ENCODE data around the gene NME9.

The NME9 gene

GRCh38 chr3:138270245-138270644 lies 59.4 kb downstream of the NME9 start:
- TF ChIP-seq YY1 (IDR thresholded peaks at IDR 0.05; ENCODE audit: low read depth) (no peak), CEBPB (IDR thresholded peaks at IDR 0.05) (no peak), CREB1 (IDR thresholded peaks at IDR 0.05; ENCODE audit: low read depth) (no peak), TAF1 (IDR thresholded peaks at IDR 0.05; ENCODE audit: low read depth) (no peak), FOXM1 (IDR thresholded peaks at IDR 0.05; ENCODE audit: borderline replicate concordance, low read depth) (no peak), TEAD4 (IDR thresholded peaks at IDR 0.05) (no peak), EGR1 (IDR thresholded peaks at IDR 0.05) (no peak)
- TF ChIP-seq, protein P1, sequence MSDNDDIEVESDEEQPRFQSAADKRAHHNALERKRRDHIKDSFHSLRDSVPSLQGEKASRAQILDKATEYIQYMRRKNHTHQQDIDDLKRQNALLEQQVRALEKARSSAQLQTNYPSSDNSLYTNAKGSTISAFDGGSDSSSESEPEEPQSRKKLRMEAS (IDR thresholded peaks at IDR 0.05): no peak
- TF ChIP-seq, protein P2, sequence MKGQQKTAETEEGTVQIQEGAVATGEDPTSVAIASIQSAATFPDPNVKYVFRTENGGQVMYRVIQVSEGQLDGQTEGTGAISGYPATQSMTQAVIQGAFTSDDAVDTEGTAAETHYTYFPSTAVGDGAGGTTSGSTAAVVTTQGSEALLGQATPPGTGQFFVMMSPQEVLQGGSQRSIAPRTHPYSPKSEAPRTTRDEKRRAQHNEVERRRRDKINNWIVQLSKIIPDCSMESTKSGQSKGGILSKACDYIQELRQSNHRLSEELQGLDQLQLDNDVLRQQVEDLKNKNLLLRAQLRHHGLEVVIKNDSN (IDR thresholded peaks at IDR 0.05): no peak

DNA sequence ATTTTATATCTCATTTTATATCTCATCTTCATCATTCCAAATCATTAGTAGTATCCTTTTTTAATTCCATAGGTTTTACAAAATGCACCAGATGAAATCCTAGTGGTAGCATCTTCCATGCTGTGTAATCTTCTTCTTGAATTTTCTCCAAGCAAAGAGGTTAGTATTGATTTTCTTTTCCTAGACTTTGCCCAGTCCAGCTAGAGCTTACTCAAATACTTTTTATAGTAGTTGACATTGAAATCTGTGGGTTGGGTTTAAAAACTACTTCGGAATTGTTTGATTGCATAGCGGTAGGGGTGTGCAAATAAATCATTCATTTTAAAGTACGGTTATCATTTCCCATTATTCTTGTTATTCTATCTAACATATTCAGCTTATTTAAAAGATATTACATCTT lies 62.6 kb downstream of the NME9 start:
- TF ChIP-seq FOXM1 (IDR thresholded peaks at IDR 0.05; ENCODE audit: borderline replicate concordance, low read depth): no peak
- no peak for TF ChIP-seq TEAD4 (IDR thresholded peaks at IDR 0.05)
- no peak for TF ChIP-seq CREB1 (IDR thresholded peaks at IDR 0.05; ENCODE audit: low read depth)
- TF ChIP-seq REST (IDR thresholded peaks at IDR 0.05; ENCODE audit: low read depth): no peak
- no peak for TF ChIP-seq CEBPB (IDR thresholded peaks at IDR 0.05)
- TF ChIP-seq, protein P2 (IDR thresholded peaks at IDR 0.05): no peak
- no peak for TF ChIP-seq TAF1 (IDR thresholded peaks at IDR 0.05; ENCODE audit: low read depth)
- TF ChIP-seq, protein P1 (IDR thresholded peaks at IDR 0.05): no peak
- TF ChIP-seq NFIC (IDR thresholded peaks at IDR 0.05): no peak
- TF ChIP-seq YY1 (IDR thresholded peaks at IDR 0.05; ENCODE audit: low read depth): no peak
- TF ChIP-seq EP300 (IDR thresholded peaks at IDR 0.05; ENCODE audit: borderline replicate concordance): no peak

DNA sequence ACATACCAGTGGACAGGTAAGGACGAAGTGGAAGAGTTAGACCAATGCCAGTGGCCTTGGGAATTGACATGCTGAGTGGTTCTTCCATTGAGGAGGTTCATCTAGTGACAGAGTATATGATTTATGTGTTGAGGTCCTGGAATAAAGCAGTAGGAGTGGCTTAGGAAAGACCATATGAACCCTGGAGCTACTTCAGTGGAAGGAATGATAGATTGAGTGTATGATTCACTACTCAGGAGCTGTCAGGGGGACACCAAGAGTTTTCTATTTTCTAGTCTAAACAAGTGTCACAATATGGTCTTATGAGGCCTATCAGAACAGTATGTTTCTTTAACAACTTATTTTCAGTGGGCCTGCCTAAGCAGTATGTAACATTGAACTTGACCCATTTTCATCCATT lies 63.9 kb downstream of the NME9 start:
- TF ChIP-seq CEBPB (IDR thresholded peaks at IDR 0.05) (no peak), RAD21 (IDR thresholded peaks at IDR 0.05; ENCODE audit: low read depth) (no peak), FOXM1 (IDR thresholded peaks at IDR 0.05; ENCODE audit: borderline replicate concordance, low read depth) (no peak), YY1 (IDR thresholded peaks at IDR 0.05; ENCODE audit: low read depth) (no peak), REST (IDR thresholded peaks at IDR 0.05; ENCODE audit: low read depth) (no peak), CREB1 (IDR thresholded peaks at IDR 0.05; ENCODE audit: low read depth) (no peak), EGR1 (IDR thresholded peaks at IDR 0.05) (no peak), EP300 (IDR thresholded peaks at IDR 0.05; ENCODE audit: borderline replicate concordance) (no peak)

DNA sequence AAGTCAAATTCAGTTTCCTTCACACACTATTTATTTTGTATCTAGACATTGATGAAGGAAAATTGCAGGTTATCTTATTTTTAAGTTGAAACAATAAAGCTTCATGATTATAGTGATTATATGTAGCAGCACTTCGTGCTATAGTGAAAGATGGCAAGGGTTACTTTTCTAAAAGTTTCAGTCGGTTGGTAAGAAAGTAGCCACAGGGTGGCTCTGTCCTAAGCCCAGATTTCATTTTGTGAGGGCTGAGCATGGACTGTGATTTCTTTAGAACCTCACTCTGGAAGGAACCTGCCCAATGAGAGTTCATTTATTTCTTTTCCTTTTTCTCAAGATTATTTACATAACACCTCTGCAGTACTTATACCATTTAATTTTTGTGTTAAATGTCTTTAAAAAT lies 66.5 kb downstream of the NME9 start:
- no peak for TF ChIP-seq RAD21 (IDR thresholded peaks at IDR 0.05; ENCODE audit: low read depth)

- TF ChIP-seq EP300 (IDR thresholded peaks at IDR 0.05; ENCODE audit: borderline replicate concordance) (no peak), RAD21 (IDR thresholded peaks at IDR 0.05; ENCODE audit: low read depth) (no peak)
- TF ChIP-seq, protein P2 (IDR thresholded peaks at IDR 0.05): no peak
These were observed 69.0 kb downstream of the NME9 start for GRCh38 chr3:138260611-138261010.

GRCh38 chr3:138259126-138259525 lies 70.5 kb downstream of the NME9 start:
- TF ChIP-seq TEAD4 (IDR thresholded peaks at IDR 0.05): no peak
- no peak for TF ChIP-seq TCF12 (IDR thresholded peaks at IDR 0.05; ENCODE audit: low read depth)
- no peak for TF ChIP-seq TAF1 (IDR thresholded peaks at IDR 0.05; ENCODE audit: low read depth)
- TF ChIP-seq, protein P1 (IDR thresholded peaks at IDR 0.05): no peak
- no peak for TF ChIP-seq ZBTB7A (IDR thresholded peaks at IDR 0.05; ENCODE audit: low read depth)
- no peak for TF ChIP-seq CREB1 (IDR thresholded peaks at IDR 0.05; ENCODE audit: low read depth)
- no peak for TF ChIP-seq YY1 (IDR thresholded peaks at IDR 0.05; ENCODE audit: low read depth)
- no peak for TF ChIP-seq REST (IDR thresholded peaks at IDR 0.05; ENCODE audit: low read depth)
- no peak for TF ChIP-seq FOXM1 (IDR thresholded peaks at IDR 0.05; ENCODE audit: borderline replicate concordance, low read depth)
- TF ChIP-seq CEBPB (IDR thresholded peaks at IDR 0.05): no peak
- no peak for TF ChIP-seq EGR1 (IDR thresholded peaks at IDR 0.05)
- no peak for TF ChIP-seq RAD21 (IDR thresholded peaks at IDR 0.05; ENCODE audit: low read depth)
- TF ChIP-seq EP300 (IDR thresholded peaks at IDR 0.05; ENCODE audit: borderline replicate concordance): no peak
